Vagina (tissue), 2 donors: Measurements from ENCODE around the gene ZMYND11.

Experiments
- POLR2A ChIP-seq, 2 donors: fragments of 450-650 bp; IDR thresholded peaks; one replicate each; pipeline ENCODE4 v1.6.1; 2017; ENCODE audit warnings: antibody characterized with exemption in 2 of 2, mild to moderate bottlenecking in 2 of 2, moderate library complexity in 2 of 2
- TF ChIP-seq, protein P1 (sequence below), 3 experiments: fragments of 450-650 bp in 2 of 3; fragments of 200-600 bp in 1 of 3; sonication (generic) in 1 of 3; IDR thresholded peaks; one replicate each; pipeline ENCODE4 v1.5.1; 2017 to 2019; ENCODE audit warnings: antibody characterized with exemption in 3 of 3, mild to moderate bottlenecking in 2 of 3, moderate library complexity in 2 of 3

DNA sequence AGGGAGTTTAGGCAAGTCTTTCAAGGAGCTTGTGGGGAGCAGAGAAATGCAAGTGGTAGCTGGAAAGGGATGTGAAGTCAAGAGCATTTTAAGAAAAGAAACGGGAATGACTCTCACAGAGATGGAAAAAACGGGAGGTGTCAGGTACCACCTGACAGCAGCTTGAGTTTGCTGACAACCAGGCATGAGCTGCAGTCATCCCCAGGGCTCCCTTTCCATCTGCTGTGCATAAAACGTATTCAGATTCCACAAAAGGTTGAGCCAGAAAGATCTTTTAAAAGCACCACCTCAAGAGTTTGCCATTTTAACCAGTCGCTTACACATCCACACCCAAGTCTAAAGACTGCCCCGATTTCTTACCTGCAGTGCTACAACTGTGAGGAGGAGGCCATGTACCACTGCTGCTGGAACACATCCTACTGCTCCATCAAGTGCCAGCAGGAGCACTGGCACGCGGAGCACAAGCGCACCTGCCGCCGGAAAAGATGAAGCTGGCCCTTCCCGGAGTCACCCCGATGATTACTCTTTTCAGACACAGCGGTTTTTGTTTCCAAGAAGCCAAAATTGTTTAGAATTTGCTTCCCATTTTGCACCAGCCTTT lies 116.8 kb downstream of the ZMYND11 start:
- TF ChIP-seq POLR2A (IDR thresholded peaks at IDR 0.05) = no peak
- TF ChIP-seq, protein P1, sequence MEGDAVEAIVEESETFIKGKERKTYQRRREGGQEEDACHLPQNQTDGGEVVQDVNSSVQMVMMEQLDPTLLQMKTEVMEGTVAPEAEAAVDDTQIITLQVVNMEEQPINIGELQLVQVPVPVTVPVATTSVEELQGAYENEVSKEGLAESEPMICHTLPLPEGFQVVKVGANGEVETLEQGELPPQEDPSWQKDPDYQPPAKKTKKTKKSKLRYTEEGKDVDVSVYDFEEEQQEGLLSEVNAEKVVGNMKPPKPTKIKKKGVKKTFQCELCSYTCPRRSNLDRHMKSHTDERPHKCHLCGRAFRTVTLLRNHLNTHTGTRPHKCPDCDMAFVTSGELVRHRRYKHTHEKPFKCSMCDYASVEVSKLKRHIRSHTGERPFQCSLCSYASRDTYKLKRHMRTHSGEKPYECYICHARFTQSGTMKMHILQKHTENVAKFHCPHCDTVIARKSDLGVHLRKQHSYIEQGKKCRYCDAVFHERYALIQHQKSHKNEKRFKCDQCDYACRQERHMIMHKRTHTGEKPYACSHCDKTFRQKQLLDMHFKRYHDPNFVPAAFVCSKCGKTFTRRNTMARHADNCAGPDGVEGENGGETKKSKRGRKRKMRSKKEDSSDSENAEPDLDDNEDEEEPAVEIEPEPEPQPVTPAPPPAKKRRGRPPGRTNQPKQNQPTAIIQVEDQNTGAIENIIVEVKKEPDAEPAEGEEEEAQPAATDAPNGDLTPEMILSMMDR (IDR thresholded peaks at IDR 0.05) = no peak
